NCI-H2196 treated with DMSO at 0.1 percent for 48 hours (cell line): Measurements from ENCODE around the gene HRAS.
"Not testable (repeated sequence)": the region's sequence is repeated elsewhere in the genome, so short reads cannot be mapped to it uniquely, and the experiment has no call there.

Source experiments
- DNase-seq: peaks from one replicate; lab custom pipeline; 2025; ENCODE audit not compliant: unreplicated experiment; lab: John Stamatoyannopoulos, UW

The HRAS gene

DNA sequence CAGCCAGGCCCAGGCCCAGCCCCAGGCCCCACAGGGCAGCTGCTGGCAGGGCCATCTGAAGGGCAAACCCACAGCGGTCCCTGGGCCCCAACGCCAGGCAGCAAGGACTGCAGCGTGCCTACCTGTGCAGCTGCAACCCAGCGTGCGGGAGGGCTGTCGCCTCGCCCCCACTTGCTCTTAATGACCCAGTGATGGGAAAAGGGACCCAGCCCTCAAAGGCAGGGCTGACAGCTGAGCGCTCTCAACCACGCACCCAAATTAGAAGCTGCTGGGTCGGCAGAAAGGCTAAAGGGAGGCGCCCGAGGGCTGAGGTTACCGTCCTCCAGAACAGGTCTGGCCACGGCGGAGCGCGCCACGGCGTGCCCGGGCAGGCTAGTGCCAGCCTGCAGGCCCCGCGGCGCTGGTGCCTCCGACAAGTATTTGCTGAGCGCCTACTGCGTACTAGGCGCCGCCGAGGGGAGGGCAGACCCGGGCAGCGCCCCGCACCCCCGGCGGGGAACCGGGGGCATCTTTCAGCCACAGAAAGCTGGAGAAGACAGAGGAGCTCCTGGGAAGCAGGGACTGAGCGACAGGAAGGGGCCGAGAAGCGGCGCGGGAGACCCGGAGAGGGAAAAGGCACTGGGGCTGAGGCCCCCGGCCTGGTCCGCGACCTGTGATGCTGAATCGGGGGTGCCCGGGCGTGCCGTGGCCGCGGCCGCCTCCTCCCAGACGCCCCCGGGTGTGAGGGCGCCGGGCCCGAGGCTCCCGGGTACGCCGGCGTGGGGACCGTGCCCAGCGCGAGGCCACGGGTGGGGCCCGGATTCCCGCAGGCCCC, 773 bp downstream of the HRAS start:
- DNase-seq = no peak

DNA sequence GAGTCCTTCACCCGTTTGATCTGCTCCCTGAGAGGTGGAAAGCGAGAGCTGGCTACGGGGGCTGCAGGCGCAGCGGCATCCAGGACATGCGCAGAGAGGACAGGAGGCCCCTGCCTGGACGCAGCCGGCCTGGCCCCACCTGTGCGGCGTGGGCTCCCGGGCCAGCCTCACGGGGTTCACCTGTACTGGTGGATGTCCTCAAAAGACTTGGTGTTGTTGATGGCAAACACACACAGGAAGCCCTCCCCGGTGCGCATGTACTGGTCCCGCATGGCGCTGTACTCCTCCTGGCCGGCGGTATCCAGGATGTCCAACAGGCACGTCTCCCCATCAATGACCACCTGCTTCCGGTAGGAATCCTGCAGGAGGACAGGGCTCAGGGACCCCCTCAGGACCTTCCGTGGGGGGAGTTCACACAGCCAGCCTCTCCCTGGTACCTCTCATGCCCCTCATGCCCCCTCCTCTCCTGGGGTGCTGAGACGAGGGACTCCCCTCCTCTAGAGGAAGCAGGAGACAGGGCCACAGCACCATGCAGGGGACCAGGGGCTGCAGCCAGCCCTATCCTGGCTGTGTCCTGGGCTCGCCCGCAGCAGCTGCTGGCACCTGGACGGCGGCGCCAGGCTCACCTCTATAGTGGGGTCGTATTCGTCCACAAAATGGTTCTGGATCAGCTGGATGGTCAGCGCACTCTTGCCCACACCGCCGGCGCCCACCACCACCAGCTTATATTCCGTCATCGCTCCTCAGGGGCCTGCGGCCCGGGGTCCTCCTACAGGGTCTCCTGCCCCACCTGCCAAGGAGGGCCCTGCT, 1.6 kb downstream of the HRAS start:
- no peak for DNase-seq

DNA sequence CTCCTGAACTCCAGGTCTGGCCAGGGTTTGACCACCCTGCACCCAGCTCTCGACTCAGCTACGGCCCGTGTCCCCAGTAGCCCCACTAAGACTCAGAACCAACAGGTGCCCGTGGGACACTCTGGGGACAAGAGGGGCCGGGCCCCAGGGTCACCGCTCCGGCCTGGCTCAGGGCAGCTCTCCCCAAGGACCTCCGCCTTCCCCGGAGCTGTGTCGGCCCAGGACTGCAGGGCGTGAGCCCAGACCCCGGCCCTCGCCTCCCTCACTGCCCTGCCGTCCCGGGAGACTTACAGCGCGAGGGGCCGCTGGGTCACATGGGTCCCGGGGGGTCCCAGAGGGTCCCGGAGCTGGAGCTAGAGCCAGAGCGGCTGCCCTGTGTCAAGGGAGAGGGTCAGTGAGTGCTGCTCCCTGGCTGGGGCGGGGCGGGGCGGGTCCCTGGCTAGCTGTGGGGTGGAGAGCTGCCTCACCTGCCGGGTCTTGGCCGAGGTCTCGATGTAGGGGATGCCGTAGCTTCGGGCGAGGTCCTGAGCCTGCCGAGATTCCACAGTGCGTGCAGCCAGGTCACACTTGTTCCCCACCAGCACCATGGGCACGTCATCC, 2.3 kb downstream of the HRAS start:
- no peak for DNase-seq

DNA sequence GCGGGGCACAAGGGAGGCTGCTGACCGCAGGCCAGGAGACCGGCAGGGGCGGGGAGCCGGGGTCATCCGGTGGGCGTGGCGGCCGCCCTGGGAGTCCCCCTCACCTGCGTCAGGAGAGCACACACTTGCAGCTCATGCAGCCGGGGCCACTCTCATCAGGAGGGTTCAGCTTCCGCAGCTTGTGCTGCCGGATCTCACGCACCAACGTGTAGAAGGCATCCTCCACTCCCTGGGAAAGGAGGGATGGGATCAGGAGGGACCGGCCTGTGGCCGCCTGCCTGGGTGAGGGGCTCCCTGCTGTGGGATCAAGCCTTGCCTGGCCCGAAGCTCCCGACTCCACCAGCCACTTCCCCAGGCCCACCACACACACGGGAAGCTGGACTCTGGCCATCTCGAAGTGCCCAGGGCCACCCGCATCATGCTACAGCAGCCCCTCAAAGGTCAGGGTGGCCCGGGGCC, 2.8 kb downstream of the HRAS start:
- no peak for DNase-seq

DNA sequence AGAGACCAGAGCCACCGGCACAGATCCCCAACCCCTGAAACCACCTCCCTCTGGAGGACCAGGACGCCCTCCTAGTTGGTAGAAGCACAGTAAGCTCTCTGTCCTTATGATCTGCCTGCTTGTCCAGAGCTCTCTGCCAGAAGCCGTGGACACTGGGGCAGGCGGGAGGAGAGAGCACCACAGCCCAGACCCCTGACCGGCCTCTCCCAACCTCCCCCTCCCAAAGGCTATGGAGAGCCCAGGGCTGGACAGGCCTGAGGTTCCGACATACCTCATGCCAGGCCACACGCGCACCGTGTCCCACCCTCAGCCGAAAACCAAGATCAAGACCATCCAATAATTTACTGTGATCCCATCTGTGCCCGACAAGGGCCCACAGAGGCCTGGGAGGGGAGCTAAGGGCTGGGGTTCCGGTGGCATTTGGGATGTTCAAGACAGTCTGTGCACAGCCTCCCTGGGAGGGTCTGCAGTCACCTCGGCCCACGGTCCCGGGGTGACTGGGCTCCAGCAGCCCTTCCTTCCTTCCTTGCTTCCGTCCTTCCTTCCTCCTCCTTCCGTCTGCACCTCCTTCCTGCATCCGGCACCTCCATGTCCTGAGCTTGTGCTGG, 3.4 kb downstream of the HRAS start:
- DNase-seq = no peak

DNA sequence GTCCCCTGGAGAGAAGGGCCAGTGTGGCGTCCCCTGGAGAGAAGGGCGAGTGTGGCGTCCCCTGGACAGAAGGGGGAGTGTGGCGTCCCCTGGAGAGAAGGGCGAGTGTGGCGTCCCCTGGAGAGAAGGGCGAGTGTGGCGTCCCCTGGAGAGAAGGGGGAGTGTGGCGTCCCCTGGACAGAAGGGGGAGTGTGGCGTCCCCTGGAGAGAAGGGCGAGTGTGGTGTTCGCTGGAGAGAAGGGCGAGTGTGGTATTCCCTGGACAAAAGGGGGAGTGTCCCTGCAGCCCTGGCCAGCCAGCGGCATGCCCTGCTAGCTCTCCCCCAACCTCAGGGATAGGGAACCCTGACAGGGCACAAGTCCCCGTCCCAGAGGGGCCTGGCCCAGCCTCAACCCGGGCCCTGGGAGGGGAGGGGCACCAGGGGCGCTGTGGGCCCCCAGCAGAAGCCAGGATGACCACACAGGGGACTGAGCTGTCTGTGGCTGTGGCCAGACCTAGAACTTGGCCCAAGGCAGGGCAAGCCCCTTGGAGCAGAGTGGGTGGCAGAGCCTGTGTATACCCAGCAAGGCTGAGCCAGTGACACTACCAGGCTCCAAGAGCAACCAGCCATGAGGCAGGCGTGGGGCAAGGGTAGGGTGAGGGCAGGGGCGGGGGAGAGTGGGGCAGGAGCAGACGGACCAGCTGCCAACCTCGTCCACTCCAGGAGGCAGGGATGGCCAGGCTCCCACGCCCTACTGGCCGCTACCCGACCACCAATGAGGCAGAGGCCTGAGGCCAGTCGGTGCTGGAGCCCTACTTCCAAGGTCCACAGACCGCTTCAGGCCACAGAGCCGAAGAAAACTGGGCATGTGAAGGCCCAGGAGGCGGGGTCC, 4.2 kb downstream of the HRAS start:
- no peak for DNase-seq

DNA sequence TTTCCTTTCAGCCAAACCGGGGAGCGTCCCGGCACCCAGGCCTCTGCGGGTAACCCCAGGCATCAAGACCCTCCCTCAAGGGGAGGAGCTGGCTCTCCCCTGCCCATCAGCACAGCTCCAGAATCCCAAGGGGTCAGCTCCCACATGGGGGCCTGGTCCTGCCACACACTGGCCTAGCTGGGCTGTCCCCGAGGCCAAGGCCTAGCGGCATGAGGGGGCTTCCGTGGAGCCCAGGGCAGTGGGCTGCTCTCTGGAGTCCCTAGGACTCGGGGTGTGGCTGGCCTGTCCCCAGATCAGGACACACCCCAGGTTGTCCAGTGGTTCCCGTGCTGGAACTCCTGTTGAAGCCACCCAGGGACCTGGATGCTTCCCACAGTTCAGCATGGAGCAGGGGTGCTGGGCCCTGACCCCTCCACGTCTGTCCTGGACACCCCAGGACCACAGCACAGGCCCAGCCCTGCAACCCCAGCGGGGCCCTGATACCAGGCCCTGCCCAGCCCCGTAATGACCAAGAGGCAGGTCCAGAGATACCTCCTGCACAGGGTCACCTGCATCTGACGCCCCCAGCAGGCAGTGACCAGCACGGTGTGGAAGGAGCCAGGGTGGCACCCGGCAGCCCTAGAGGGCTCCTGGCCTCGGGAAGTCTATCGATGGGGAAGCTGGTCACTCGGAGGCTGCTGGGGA, 5.5 kb downstream of the HRAS start:
- no peak for DNase-seq

DNA sequence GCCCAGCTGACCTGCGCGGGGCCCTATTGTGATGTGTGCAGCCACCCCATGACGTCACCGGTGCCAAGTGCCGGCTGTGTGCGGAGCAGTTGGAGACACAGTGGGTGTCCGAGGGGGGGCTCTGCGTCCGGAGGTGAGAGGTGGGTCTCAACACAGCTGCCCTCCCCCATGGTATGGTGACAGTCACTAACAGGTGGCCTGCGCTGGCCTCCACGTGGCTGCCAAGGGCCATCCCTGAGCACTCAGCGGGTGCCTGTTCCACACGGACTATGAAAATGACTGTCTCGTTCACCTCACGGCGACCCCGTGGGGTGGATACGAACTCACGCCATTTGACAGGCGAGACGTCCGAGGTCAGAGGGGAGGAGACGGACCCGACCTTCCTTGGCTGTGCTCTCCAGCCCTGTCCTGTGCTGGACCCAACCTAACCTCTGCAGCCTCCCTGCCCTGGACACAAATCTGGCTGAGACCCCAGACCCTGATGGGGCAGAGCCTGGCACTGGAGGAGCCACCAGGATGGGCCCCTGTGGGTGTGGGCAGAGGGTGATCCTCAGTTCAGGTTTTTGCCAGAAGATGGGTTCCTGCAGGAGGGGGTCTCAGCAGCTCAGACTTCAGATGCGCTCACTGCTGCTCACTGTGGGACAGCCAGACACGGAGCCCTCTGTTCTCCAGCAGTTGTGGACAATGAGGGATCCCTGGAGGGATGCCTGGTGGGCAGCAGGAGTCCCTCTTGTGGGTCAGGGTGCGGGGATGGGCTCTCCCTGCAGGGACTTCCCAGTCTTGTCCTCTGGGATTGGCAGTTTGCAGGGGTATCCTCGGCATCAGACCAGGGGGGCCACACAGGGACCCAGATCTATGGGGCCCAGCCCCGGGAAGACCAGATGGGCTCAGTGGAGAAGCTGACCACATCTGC, 6.3 kb downstream of the HRAS start:
- DNase-seq = no peak

DNA sequence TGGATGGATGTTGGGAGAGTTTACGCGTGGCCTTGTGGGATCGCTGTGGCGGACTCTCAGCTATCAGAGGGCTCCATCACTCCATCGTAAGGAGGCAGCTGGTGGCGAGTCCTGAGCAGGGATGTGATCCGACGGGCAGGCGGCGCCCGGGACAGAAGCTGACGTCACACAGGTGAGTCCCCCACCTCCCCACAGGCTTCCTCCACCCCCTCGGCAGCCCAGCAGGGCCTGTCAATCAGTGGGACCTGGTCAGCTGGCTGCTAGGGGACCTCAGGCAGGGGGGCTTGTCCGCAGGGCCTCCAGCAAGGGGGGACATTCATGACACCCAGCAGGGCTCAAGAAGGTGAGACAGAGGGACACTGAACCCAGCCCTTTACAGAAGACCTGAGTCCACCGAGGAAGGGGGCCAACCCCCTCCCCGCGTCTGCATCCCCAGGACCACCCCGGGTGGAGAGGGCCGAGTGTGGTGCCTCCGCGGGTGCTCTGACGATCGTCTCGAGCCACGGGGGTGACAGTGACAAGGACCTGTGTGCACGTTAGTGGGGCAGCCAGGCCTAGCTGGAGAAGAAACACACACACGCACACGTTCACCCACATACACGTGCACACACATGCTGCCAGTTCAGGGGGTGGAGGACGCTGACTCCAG, 7.1 kb downstream of the HRAS start:
- DNase-seq = no peak

DNA sequence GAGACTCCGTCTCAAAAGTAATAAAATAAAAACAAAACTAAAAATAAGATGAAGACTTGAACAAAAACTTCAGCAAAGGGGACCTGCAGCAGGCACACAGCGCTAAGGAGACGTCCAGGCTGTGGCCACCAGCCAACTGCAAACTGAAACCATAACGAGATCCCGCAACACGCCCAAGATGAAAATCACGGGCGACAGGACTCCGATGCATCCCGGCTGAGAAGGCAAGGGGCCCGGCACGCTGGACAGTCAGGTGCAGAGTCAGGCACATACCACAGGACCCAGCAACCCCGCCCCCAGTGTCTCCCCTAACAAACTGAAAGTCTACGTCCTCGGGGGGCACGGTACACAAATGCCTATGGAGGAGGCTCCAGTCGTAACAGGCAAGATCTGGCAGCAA, 9.2 kb downstream of the HRAS start:
- DNase-seq = no peak

DNA sequence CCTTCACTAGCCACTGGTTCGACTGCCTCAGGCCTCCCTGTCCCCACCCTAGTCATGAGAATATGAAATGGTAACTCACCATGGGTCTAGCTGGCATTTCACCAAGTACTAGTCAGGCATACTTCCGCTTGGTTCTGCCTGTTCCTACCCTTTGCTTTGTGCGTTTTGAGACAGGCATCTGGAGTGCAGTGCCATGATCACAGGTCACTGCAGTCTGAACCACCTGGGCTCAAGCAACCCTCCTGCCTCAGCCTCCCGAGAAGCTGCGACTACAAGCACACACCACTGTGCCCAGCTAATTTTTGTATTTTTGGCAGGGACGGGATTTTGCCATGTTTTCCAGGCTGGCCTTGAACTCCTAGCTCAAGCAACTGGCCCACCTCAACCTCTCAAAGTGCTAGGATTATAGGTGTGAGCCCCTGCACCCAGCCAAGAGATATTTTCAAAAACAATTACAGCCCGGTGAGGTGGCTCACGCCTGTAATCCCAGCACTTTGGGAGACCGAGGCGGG, 14.1 kb downstream of the HRAS start:
- no peak for DNase-seq

DNA sequence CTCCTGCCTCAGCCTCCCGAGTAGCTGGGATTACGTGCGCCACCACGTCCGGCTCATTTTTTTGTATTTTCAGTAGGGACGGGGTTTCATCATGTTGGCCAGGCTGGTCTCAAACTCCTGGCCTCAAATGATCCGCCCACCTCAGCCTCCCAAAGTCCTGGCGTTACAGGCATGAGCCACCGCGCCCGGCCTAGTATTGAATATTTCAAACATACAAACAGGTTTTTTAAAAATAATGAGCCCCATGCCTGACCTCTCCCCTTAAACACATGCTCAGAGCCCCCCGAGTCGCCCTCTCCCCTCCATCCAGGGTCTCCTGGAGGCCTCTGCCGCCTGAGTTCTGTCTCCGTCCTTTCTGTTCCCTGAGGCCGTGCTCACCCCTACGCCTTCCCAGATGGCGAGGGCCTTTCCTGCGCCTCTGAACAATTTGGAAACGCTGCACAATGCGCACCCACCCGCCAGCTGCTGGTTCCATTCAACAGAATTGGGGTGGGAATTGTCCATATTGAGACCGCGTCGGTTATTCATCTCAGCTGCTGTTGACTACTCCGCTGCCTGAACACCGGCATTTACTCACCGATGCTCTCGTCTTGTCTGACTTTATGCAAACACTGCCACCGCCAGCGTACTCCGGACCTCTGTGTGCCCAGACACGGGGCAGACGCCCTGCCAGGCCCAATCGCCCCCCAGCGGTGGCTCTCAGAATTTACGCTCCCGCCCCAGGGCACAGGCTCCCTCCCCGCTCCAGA, 14.8 kb downstream of the HRAS start:
- DNase-seq = no peak

DNA sequence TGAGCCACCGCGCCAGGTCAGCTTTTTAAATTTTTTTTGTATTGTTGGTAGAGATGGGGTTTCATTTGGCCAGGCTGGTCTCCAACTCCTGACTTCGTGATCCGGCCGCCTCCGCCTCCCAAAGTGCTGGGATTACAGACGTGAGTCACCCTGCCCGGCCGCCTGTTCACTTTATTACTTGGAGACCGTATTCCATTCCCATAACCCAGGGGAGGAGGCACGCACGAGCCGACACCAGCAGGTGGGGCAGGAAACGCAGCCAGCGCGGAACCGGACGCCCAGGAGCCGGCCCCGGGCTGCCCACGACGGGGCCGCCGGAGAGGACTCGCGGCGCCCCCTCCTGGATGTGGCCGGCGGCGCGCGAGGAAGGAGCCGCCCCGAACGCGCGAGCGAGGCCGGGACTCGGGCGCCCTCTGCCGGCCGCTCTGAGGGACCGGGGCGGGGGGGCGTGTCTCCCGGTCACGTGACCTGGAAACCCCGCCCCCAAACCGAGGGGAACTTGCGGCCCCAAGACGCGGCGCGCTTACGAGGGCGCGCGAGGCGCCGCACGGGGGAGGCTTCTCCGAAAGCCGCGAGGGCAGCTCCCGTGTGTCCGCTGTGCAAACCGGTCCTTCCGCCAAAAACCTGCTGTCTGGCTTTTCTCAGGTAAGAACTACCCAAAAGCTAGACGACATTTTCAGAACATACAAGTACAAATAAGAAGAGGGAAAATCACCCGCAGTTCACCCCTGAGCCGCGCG, 16.7 kb downstream of the HRAS start:
- no peak for DNase-seq

DNA sequence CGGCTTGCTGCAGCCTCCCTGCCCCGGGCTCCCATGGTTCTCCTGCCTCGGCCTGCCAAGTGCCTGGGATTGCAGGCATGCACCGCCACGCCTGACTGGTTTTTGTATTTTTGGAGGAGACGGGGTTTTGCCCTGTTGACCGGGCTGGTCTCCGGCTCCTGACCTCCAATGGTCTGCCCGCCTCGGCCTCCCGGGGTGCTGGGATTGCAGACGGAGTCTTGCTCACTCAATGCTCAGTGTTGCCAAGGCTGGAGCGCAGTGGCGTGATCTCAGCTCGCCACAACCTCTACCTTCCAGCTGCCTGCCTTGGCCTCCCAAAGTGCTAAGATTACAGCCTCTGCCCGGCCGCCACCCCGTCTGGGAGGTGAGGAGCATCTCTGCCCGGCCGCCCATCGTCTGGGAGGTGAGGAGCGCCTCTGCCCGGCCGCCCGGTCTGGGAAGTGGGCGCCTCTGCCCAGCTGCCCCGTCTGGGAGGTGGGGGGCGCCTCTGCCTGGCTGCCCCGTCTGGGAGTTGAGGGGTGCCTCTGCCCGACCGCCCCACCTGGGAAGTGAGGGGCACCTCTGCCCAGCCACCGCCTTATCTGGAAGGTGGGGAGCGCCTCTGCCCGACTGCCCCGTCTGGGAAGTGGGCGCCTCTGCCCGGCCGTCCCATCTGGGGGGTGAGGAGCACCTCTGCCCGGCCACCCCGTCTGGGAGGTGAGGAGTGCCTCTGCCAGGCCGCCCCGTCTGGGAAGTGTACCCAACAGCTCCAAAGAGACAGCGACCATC, 18.3 kb downstream of the HRAS start:
- not testable (repeated sequence) for DNase-seq

DNA sequence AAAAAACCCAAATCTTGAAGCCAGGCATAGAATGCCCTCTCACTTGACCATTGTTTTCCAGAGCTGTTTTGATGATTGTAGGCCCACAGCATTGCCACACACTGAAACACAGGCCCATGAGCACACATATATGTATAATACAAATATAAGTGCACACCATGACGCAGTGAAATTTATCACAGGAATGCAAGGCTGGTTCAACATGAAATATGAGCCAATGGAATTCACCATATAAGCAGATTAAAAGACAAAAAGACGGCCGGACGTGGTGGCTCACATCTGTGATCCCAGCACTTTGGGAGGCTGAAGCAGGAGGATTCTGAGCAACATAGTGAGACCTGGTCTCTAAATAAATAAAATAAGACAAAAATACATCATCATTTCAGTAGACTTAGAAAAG, 19.0 kb downstream of the HRAS start:
- DNase-seq = no peak

DNA sequence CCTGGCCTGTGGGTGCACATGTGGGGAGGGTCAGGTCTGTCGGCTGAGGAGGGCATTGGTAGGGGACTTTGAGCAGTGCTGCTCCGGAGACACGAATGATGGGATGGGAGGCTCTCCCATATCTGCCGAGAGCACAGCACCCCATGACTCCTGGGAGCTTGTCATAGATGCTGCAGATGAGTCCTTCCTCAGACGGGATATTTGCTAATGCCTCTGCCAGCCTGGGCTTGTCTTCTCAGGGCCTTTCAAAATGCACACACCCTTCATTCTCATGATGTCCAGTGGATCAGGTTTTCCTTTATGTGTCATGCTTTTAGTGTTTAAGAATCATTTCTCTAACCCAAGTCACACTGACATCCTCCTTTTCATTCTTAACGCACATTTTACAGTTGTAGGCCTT, 20.2 kb downstream of the HRAS start:
- no peak for DNase-seq
